Measurements from ENCODE around the gene PROC. TPM values are rescaled to one million over a fixed set of nuclear protein-coding genes. Genes with fewer than 3 reads are reported as not detected.

Gene PROC
- total and polyA plus RNA-seq, 9 of the 15 experiments (the other 6 are each of a cell fraction or from before 2014, with no cell fraction given), result not detected

DNA sequence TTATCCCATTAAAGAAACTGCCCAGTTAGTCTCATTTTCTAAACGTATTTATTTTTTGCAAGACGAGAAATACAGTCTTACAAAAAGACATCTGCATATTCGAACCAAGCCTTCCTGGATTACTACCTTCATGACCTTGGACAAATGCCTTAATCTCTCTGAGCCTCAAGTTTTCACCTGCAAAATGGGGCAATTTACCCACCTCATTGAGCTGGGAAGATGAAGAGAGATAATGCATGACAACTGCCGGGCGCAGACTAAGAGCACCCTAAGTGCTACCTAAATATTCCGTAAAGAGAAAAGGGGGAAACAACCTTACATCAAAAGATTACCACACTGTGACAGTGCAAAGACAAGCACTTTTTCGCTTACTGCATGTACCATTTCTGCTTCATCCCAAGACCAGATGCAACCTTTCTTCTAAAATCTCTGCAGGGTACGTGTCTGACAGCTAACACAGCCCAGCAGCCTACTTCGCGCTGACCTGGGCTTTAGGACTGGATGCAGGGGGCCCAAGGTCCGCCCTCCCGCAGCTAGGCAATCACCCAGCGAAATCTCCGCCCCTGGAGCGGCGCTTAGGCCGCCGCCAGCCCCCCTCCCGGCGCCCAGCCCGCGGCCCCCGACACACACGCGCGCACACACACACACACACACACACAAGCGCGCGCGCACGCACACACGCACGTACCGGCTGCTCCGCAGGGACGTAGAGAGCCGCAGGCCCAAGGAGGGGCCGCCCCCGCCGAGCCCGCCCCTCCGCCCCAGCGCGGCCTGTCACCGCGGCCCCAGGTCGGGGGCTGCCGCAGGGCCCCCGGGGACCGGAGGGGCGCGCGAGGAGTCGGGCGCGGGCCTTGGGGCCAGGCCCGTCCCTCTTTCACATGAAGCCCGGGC, 31.2 kb upstream of the PROC start (continued):
- peak; percentile 82; the same call in 1 of the 2 replicates for TF ChIP-seq ZBTB7A (IDR thresholded peaks at IDR 0.05; ENCODE audit: borderline replicate concordance, control insufficient read depth, low read depth, low read length)
- TF ChIP-seq ZNF584 (CRISPR knock-in tag; IDR thresholded peaks at IDR 0.05; ENCODE audit: low read depth), result peak; percentile 81; the same call in 1 of the 2 replicates
- peak; percentile 75; the same call in 1 of the 2 replicates for TF ChIP-seq NCOA6 (IDR thresholded peaks at IDR 0.05)
- peak; percentile 40; the same call in 1 of the 2 replicates for TF ChIP-seq HDAC2 (IDR thresholded peaks at IDR 0.05)
- peak; percentile 47; the same call in 1 of the 2 replicates for TF ChIP-seq CBX1 (IDR thresholded peaks at IDR 0.05; ENCODE audit: low read depth)
- TF ChIP-seq HNRNPH1 (optimal IDR thresholded peaks at IDR 0.05; ENCODE audit: low read depth, low read length), result no peak
- TF ChIP-seq ZNF197 (CRISPR knock-in tag; IDR thresholded peaks at IDR 0.05; ENCODE audit: low read depth), result peak; percentile 53; the same call in 1 of the 2 replicates
- TF ChIP-seq, protein P1, sequence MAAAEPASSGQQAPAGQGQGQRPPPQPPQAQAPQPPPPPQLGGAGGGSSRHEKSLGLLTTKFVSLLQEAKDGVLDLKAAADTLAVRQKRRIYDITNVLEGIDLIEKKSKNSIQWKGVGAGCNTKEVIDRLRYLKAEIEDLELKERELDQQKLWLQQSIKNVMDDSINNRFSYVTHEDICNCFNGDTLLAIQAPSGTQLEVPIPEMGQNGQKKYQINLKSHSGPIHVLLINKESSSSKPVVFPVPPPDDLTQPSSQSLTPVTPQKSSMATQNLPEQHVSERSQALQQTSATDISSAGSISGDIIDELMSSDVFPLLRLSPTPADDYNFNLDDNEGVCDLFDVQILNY (CRISPR knock-in tag; IDR thresholded peaks at IDR 0.05), result no peak
- TF ChIP-seq NFIX (CRISPR knock-in tag; IDR thresholded peaks at IDR 0.05; ENCODE audit: low read depth), result no peak
- peak; percentile 41 for TF ChIP-seq CCNT2 (IDR thresholded peaks at IDR 0.05; ENCODE audit: borderline replicate concordance, extremely low read depth, insufficient read length, low read depth, low read length)
- TF ChIP-seq, protein P2, sequence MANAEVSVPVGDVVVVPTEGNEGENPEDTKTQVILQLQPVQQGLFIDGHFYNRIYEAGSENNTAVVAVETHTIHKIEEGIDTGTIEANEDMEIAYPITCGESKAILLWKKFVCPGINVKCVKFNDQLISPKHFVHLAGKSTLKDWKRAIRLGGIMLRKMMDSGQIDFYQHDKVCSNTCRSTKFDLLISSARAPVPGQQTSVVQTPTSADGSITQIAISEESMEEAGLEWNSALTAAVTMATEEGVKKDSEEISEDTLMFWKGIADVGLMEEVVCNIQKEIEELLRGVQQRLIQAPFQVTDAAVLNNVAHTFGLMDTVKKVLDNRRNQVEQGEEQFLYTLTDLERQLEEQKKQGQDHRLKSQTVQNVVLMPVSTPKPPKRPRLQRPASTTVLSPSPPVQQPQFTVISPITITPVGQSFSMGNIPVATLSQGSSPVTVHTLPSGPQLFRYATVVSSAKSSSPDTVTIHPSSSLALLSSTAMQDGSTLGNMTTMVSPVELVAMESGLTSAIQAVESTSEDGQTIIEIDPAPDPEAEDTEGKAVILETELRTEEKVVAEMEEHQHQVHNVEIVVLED (CRISPR knock-in tag; IDR thresholded peaks at IDR 0.05), result peak; percentile 93
- TF ChIP-seq, protein P3, sequence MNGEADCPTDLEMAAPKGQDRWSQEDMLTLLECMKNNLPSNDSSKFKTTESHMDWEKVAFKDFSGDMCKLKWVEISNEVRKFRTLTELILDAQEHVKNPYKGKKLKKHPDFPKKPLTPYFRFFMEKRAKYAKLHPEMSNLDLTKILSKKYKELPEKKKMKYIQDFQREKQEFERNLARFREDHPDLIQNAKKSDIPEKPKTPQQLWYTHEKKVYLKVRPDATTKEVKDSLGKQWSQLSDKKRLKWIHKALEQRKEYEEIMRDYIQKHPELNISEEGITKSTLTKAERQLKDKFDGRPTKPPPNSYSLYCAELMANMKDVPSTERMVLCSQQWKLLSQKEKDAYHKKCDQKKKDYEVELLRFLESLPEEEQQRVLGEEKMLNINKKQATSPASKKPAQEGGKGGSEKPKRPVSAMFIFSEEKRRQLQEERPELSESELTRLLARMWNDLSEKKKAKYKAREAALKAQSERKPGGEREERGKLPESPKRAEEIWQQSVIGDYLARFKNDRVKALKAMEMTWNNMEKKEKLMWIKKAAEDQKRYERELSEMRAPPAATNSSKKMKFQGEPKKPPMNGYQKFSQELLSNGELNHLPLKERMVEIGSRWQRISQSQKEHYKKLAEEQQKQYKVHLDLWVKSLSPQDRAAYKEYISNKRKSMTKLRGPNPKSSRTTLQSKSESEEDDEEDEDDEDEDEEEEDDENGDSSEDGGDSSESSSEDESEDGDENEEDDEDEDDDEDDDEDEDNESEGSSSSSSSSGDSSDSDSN (IDR thresholded peaks at IDR 0.05; ENCODE audit: borderline replicate concordance in 1 of 2, low read depth in 2 of 2, low read length in 2 of 2), result 0 out of 4 replicates have a peak, but pooled peaks of 1 of the 2 experiments have one; percentile 57
- no peak for TF ChIP-seq BRF1 (IDR thresholded peaks at IDR 0.05; ENCODE audit: borderline replicate concordance, extremely low read depth, insufficient read length)
- no peak for TF ChIP-seq ATF1 (CRISPR knock-in tag; IDR thresholded peaks at IDR 0.05)
- no peak for TF ChIP-seq ATF1 (tag; IDR thresholded peaks at IDR 0.05)
- TF ChIP-seq, protein P4, sequence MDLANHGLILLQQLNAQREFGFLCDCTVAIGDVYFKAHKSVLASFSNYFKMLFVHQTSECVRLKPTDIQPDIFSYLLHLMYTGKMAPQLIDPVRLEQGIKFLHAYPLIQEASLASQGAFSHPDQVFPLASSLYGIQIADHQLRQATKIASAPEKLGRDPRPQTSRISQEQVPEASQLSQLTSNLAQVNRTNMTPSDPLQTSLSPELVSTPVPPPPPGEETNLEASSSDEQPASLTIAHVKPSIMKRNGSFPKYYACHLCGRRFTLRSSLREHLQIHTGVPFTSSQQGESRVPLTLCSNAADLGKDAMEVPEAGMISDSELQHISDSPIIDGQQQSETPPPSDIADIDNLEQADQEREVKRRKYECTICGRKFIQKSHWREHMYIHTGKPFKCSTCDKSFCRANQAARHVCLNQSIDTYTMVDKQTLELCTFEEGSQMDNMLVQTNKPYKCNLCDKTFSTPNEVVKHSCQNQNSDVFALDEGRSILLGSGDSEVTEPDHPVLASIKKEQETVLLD (IDR thresholded peaks at IDR 0.05), result peak; percentile 30; the same call in 1 of the 2 replicates
- peak; percentile 83 for TF ChIP-seq ESRRA (IDR thresholded peaks at IDR 0.05; ENCODE audit: borderline replicate concordance, low read depth)
- TF ChIP-seq ZNF347 (CRISPR knock-in tag; IDR thresholded peaks at IDR 0.05; ENCODE audit: low read depth), result no peak
- 0 out of 4 replicates have a peak, but pooled peaks of 1 of the 2 experiments have one; percentile 30 for TF ChIP-seq ARNT (IDR thresholded peaks at IDR 0.05)
